Measurements from ENCODE around the gene RPL32.

The RPL32 gene

DNA sequence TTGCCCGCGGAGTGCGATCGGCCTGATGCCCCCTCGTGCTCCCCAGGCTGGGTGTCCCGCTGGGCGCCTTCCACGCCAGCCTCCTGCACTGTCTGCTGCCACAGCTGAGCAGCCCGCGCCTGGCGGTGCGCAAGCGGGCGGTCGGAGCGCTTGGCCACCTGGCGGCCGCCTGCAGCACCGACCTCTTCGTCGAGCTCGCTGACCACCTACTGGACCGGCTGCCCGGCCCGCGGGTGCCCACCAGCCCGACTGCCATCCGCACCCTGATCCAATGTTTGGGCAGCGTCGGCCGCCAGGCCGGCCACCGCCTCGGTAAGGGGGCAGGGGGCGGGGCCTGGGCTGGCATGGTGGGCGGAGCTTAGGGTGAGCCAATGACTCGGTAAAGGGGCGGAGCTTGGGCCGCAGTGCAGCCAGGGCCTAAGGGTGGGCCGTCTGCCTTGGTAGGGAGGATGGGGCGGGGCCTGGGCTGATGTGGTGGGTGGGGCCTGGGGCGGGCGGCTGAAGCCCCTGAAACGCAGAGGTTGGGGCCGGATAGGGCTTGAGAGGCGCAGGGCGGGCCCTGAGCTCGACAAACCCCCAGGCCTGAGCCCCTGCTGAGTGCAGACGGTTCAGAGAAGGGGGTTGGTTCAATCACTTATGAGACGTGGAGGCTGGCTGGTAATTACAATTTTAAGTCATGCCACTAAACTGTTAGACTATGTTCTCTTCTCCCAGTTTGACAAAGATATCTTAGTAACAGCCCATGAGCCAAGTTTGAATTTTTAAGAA lies 31.2 kb downstream of the RPL32 start:
- ChIA-PET CTCF (interaction anchor here (0.6 to 4.9 kb wide), 11 partner anchors 8 to 123 kb away, joined by 3 to 30 read pairs (median 5); partner anchors contain the start of genes CAND2 and RPL32), POLR2A (interaction anchor here (0.6 to 0.8 kb wide), 3 partner anchors 8 to 23 kb away, joined by 3 read pairs; no protein-coding TSS in a partner anchor)
- DNase-seq, result peak; percentile 90 to 96 (median 95)
- peaks cover 0 to 2% (median 0%) of the 10 kb centered on the region in 5 experiments for H3K27me3 ChIP-seq (replicated peaks in 2 of 5; ENCODE audit: control insufficient read depth in 4 of 5, insufficient read depth in 5 of 5, low read length in 4 of 5)
- H3K9me3 ChIP-seq (ENCODE audit: control extremely low read depth in 1 of 5, control insufficient read depth in 4 of 5, insufficient read depth in 2 of 5, low read depth in 1 of 5, low read length in 4 of 5), result no peaks in the 10 kb centered on the region
- peak overlapping the region; percentile 1 to 81 (median 61) for H3K4me3 ChIP-seq (ENCODE audit: control insufficient read depth in 1 of 7, extremely low read depth in 1 of 7, insufficient read depth in 4 of 7, low read depth in 2 of 7, low read length in 6 of 7)
- H3K36me3 ChIP-seq (ENCODE audit: control insufficient read depth in 4 of 4, insufficient read depth in 4 of 4, low read length in 3 of 4), result no peaks in the 10 kb centered on the region
- no peak overlapping the region for H3K27ac ChIP-seq (ENCODE audit: insufficient read depth in 1 of 2, low read depth in 1 of 2, low read length in 2 of 2, poor library complexity in 1 of 2, severe bottlenecking in 2 of 2)
- H3K4me1 ChIP-seq (ENCODE audit: control extremely low read depth in 1 of 4, control insufficient read depth in 4 of 4, insufficient read depth in 4 of 4, low read length in 3 of 4), result peaks cover 0 to 13% (median 12%) of the 10 kb centered on the region in 4 experiments
- whole genome bisulfite sequencing (ENCODE audit: insufficient coverage), result under 1% methylated on average over 30 of the region's 50 CpGs

DNA sequence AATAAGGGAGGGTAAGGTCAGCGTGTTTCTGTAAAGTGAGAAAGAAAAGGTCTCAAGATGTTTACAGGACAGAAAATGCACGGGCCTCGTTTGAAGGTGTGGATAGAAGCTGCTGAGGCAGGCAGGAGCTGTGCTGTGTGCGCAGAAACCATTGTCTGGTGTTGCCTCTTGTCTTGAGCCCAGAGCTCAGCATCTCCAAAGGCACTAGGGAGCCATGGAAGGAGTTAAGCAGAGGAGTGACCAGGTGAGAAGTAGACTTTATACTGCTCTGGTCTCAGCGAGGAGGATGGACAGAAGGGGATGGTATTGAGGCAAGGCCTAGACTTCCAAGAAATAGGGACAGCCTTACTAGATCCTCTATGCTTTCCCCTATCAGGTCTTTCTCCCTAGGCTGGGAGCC lies 31.9 kb downstream of the RPL32 start:
- ChIA-PET CTCF (interaction anchor here (0.7 to 4.9 kb wide), 10 partner anchors 9 to 151 kb away, joined by 3 to 30 read pairs (median 6); partner anchors contain the start of gene CAND2), POLR2A (interaction anchor here (0.8 kb wide), 1 partner anchor 13 kb away, joined by 3 read pairs; no protein-coding TSS in a partner anchor)
- H3K9me3 ChIP-seq (ENCODE audit: control extremely low read depth in 1 of 5, control insufficient read depth in 4 of 5, insufficient read depth in 2 of 5, low read depth in 1 of 5, low read length in 4 of 5), result no peaks in the 10 kb centered on the region
- H3K36me3 ChIP-seq (ENCODE audit: control insufficient read depth in 4 of 4, insufficient read depth in 4 of 4, low read length in 3 of 4), result peaks cover 0 to 3% (median 0%) of the 10 kb centered on the region in 4 experiments
- H3K4me3 ChIP-seq (ENCODE audit: control insufficient read depth in 1 of 7, extremely low read depth in 1 of 7, insufficient read depth in 4 of 7, low read depth in 2 of 7, low read length in 6 of 7), result peak overlapping the region in 3 of 7 experiments; percentile 1 to 81 (median 70)
- WGBS (ENCODE audit: insufficient coverage), result 90% methylated on average over 2 of the region's 5 CpGs
- peaks cover 0 to 13% (median 12%) of the 10 kb centered on the region in 4 experiments for H3K4me1 ChIP-seq (ENCODE audit: control extremely low read depth in 1 of 4, control insufficient read depth in 4 of 4, insufficient read depth in 4 of 4, low read length in 3 of 4)
- peaks cover 0 to 2% (median 0%) of the 10 kb centered on the region in 5 experiments for H3K27me3 ChIP-seq (replicated peaks in 2 of 5; ENCODE audit: control insufficient read depth in 4 of 5, insufficient read depth in 5 of 5, low read length in 4 of 5)
- no peak for DNase-seq
- no peak overlapping the region for H3K27ac ChIP-seq (ENCODE audit: insufficient read depth in 1 of 2, low read depth in 1 of 2, low read length in 2 of 2, poor library complexity in 1 of 2, severe bottlenecking in 2 of 2)

DNA sequence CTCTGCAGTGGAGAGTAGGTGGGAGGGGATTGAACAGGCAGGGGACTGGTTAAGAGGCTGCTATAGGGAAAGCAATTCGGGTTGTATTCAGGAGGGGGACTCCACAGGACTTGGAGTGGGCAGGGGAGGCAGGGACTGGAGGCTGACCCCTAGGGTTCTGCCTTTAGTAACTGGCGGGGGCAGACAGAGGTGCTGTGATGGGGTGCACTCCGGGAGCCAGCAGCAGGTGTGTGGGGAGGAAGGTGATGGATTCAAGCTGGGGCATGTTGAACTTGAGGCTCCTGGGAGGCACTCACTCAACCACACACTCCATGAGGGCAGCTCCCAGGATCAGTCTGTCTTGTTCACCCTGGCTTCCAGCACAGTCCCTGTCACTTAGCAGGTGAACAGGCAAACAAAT lies 32.4 kb downstream of the RPL32 start:
- POLR2A ChIA-PET, result no interaction called here
- DNase-seq, result no peak
- Histone ChIP-seq H3K27ac (ENCODE audit: insufficient read depth in 1 of 2, low read depth in 1 of 2, low read length in 2 of 2, poor library complexity in 1 of 2, severe bottlenecking in 2 of 2) (no peak overlapping the region), H3K9me3 (ENCODE audit: control extremely low read depth in 1 of 5, control insufficient read depth in 4 of 5, insufficient read depth in 2 of 5, low read depth in 1 of 5, low read length in 4 of 5) (no peaks in the 10 kb centered on the region), H3K27me3 (replicated peaks in 2 of 5; ENCODE audit: control insufficient read depth in 4 of 5, insufficient read depth in 5 of 5, low read length in 4 of 5) (peaks cover 0 to 2% (median 0%) of the 10 kb centered on the region in 5 experiments), H3K4me1 (ENCODE audit: control extremely low read depth in 1 of 4, control insufficient read depth in 4 of 4, insufficient read depth in 4 of 4, low read length in 3 of 4) (peaks cover 0 to 13% (median 12%) of the 10 kb centered on the region in 4 experiments), H3K4me3 (ENCODE audit: control insufficient read depth in 1 of 7, extremely low read depth in 1 of 7, insufficient read depth in 4 of 7, low read depth in 2 of 7, low read length in 6 of 7) (no peak overlapping the region), H3K36me3 (ENCODE audit: control insufficient read depth in 4 of 4, insufficient read depth in 4 of 4, low read length in 3 of 4) (peaks cover 0 to 5% (median 0%) of the 10 kb centered on the region in 4 experiments)
- 100% methylated on average over 1 of the region's 3 CpGs for WGBS (ENCODE audit: insufficient coverage)
- CTCF ChIA-PET, result interaction anchor here (0.7 to 4.9 kb wide), 8 partner anchors 9 to 150 kb away, joined by 3 to 30 read pairs (median 6); partner anchors contain the start of gene CAND2

DNA sequence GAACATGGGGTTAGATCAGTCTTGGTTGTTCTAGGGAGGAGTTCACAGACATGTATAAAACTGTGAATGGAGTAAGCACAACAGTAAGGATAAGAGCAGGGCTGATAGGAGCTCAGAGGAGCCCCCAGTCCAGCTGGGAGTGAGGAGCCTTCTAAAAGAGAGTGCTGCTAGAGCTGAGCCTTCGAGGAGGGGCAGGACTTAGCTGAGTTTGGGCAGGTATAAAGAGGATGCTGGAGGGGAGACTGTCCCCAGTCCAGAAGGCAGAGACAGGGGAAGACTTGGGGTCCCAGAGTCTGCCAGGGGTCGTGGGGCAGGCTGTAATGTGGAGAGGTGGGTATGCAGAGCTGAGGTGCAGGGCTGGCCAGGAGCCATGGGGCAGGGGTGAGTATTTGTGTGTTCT lies 32.8 kb downstream of the RPL32 start:
- no peak for DNase-seq
- CTCF ChIA-PET, result interaction anchor here (0.6 to 4.9 kb wide), 9 partner anchors 8 to 931 kb away, joined by 3 to 30 read pairs (median 6); partner anchors contain the start of gene CAND2
- Histone ChIP-seq H3K27me3 (replicated peaks in 2 of 5; ENCODE audit: control insufficient read depth in 4 of 5, insufficient read depth in 5 of 5, low read length in 4 of 5) (peaks cover 0 to 2% (median 0%) of the 10 kb centered on the region in 5 experiments), H3K36me3 (ENCODE audit: control insufficient read depth in 4 of 4, insufficient read depth in 4 of 4, low read length in 3 of 4) (peaks cover 0 to 5% (median 0%) of the 10 kb centered on the region in 4 experiments), H3K27ac (ENCODE audit: insufficient read depth in 1 of 2, low read depth in 1 of 2, low read length in 2 of 2, poor library complexity in 1 of 2, severe bottlenecking in 2 of 2) (no peak overlapping the region), H3K9me3 (ENCODE audit: control extremely low read depth in 1 of 5, control insufficient read depth in 4 of 5, insufficient read depth in 2 of 5, low read depth in 1 of 5, low read length in 4 of 5) (no peaks in the 10 kb centered on the region), H3K4me1 (ENCODE audit: control extremely low read depth in 1 of 4, control insufficient read depth in 4 of 4, insufficient read depth in 4 of 4, low read length in 3 of 4) (peaks cover 0 to 13% (median 12%) of the 10 kb centered on the region in 4 experiments), H3K4me3 (ENCODE audit: control insufficient read depth in 1 of 7, extremely low read depth in 1 of 7, insufficient read depth in 4 of 7, low read depth in 2 of 7, low read length in 6 of 7) (no peak overlapping the region)
- POLR2A ChIA-PET, result no interaction called here
- 90% methylated on average over 2 of the region's 2 CpGs for WGBS (ENCODE audit: insufficient coverage)

DNA sequence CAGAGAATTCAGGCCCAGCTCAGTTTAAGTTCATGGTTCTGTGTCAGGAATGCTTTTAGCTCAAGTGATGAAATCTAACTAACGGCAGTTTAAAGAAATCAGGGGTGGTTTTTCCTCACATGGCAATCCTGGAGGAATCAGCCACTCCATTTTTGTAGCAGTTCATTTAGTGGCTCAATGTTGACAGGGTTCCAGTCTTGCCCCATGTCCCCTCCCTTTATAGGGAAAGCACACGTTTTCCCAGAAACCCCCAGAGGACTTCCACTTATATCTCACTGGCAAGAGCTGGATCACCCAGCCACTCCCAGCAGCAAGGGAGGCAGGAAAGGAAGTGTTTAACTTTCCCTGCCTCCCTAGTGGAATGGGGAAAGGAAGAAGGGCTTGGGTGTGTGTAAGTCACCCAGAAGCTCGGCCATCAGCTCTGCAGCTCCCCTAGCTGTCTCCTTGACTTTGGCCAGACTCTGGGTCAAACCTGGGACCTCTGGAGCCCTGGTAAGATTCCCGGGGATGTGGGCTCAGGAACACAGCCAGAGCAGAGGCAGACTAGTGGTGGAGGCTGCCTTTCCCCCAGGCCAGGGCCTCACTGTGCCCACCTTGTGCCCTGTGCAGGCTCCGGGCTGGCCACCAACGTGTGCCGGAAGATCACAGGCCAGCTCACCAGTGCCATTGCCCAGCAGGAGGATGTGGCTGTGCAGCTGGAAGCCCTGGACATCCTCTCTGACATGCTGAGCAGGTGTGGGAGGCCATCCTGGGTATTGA lies 33.6 kb downstream of the RPL32 start:
- no peak overlapping the region for H3K4me3 ChIP-seq (ENCODE audit: control insufficient read depth in 1 of 7, extremely low read depth in 1 of 7, insufficient read depth in 4 of 7, low read depth in 2 of 7, low read length in 6 of 7)
- H3K9me3 ChIP-seq (ENCODE audit: control extremely low read depth in 1 of 5, control insufficient read depth in 4 of 5, insufficient read depth in 2 of 5, low read depth in 1 of 5, low read length in 4 of 5), result no peaks in the 10 kb centered on the region
- ChIA-PET CTCF (interaction anchor here (0.6 to 4.9 kb wide), 8 partner anchors 8 to 930 kb away, joined by 3 to 30 read pairs (median 5); partner anchors contain the start of gene CAND2), POLR2A (no interaction called here)
- no peak for DNase-seq
- H3K27ac ChIP-seq (ENCODE audit: insufficient read depth in 1 of 2, low read depth in 1 of 2, low read length in 2 of 2, poor library complexity in 1 of 2, severe bottlenecking in 2 of 2), result no peak overlapping the region
- H3K36me3 ChIP-seq (ENCODE audit: control insufficient read depth in 4 of 4, insufficient read depth in 4 of 4, low read length in 3 of 4), result peaks cover 0 to 5% (median 0%) of the 10 kb centered on the region in 4 experiments
- peaks cover 0 to 13% (median 12%) of the 10 kb centered on the region in 4 experiments for H3K4me1 ChIP-seq (ENCODE audit: control extremely low read depth in 1 of 4, control insufficient read depth in 4 of 4, insufficient read depth in 4 of 4, low read length in 3 of 4)
- 98% methylated on average over 5 of the region's 7 CpGs for WGBS (ENCODE audit: insufficient coverage)
- peaks cover 0 to 2% (median 0%) of the 10 kb centered on the region in 5 experiments for H3K27me3 ChIP-seq (replicated peaks in 2 of 5; ENCODE audit: control insufficient read depth in 4 of 5, insufficient read depth in 5 of 5, low read length in 4 of 5)

DNA sequence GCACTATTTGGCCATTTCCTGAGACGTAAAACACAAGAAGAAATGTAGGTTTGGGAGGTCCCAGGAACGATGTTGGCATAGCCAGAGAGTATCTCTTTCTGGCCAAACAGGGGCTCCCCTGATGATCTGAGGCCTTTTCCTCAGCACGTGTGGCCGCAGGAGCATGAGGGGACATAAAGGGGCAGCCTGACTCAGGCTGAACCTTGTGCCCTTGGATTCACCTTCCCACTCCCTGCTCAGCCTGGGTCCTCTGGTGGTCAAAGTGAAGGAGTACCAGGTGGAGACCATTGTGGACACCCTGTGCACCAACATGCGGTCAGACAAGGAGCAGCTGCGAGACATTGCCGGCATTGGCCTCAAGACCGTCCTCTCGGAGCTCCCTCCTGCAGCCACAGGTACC lies 34.3 kb downstream of the RPL32 start:
- peaks cover 0 to 13% (median 12%) of the 10 kb centered on the region in 4 experiments for H3K4me1 ChIP-seq (ENCODE audit: control extremely low read depth in 1 of 4, control insufficient read depth in 4 of 4, insufficient read depth in 4 of 4, low read length in 3 of 4)
- no peak for DNase-seq
- H3K27ac ChIP-seq (ENCODE audit: insufficient read depth in 1 of 2, low read depth in 1 of 2, low read length in 2 of 2, poor library complexity in 1 of 2, severe bottlenecking in 2 of 2), result no peak overlapping the region
- peaks cover 0 to 5% (median 0%) of the 10 kb centered on the region in 4 experiments for H3K36me3 ChIP-seq (ENCODE audit: control insufficient read depth in 4 of 4, insufficient read depth in 4 of 4, low read length in 3 of 4)
- no peak overlapping the region for H3K4me3 ChIP-seq (ENCODE audit: control insufficient read depth in 1 of 7, extremely low read depth in 1 of 7, insufficient read depth in 4 of 7, low read depth in 2 of 7, low read length in 6 of 7)
- ChIA-PET POLR2A (no interaction called here), CTCF (interaction anchor here (0.8 to 1.9 kb wide), 4 partner anchors 9 to 21 kb away, joined by 3 to 5 read pairs (median 4); no protein-coding TSS in a partner anchor)
- no peaks in the 10 kb centered on the region for H3K9me3 ChIP-seq (ENCODE audit: control extremely low read depth in 1 of 5, control insufficient read depth in 4 of 5, insufficient read depth in 2 of 5, low read depth in 1 of 5, low read length in 4 of 5)
- peaks cover 0 to 2% (median 0%) of the 10 kb centered on the region in 5 experiments for H3K27me3 ChIP-seq (replicated peaks in 2 of 5; ENCODE audit: control insufficient read depth in 4 of 5, insufficient read depth in 5 of 5, low read length in 4 of 5)
- WGBS (ENCODE audit: insufficient coverage), result over 99% methylated on average over 9 of the region's 9 CpGs
